ENCODE data around the gene WDFY4.

WDFY4 gene

GRCh38 chr10:48729222-48729621 lies 44.5 kb downstream of the WDFY4 start:
- DNase-seq (ENCODE audit: insufficient read length, low spot score), result no peak
- FAIRE-seq, result no peak
- no peak for TF ChIP-seq CTCF (IDR thresholded peaks at IDR 0.05; ENCODE audit: insufficient read depth, missing control alignments)

GRCh38 chr10:48729941-48730457 lies 45.3 kb downstream of the WDFY4 start:
- TF ChIP-seq CTCF (IDR thresholded peaks at IDR 0.05; ENCODE audit: insufficient read depth, missing control alignments), result no peak
- no peak for DNase-seq (ENCODE audit: insufficient read length, low spot score)
- no peak for FAIRE-seq

- DNase-seq (ENCODE audit: insufficient read length, low spot score) (no peak), FAIRE-seq (no peak)
- no peak for TF ChIP-seq CTCF (IDR thresholded peaks at IDR 0.05; ENCODE audit: insufficient read depth, missing control alignments)
Observed at GRCh38 chr10:48731141-48731540, 46.5 kb downstream of the WDFY4 start.

- no peak for DNase-seq (ENCODE audit: insufficient read length, low spot score)
- TF ChIP-seq CTCF (IDR thresholded peaks at IDR 0.05; ENCODE audit: insufficient read depth, missing control alignments), result no peak
- no peak for FAIRE-seq
Observed at GRCh38 chr10:48731654-48732053, 47.0 kb downstream of the WDFY4 start.

- no peak for FAIRE-seq
- no peak for TF ChIP-seq CTCF (IDR thresholded peaks at IDR 0.05; ENCODE audit: insufficient read depth, missing control alignments)
- DNase-seq (ENCODE audit: insufficient read length, low spot score), result no peak
Observed at GRCh38 chr10:48733329-48733728, 48.7 kb downstream of the WDFY4 start.

- no peak for DNase-seq (ENCODE audit: insufficient read length, low spot score)
- no peak for TF ChIP-seq CTCF (IDR thresholded peaks at IDR 0.05; ENCODE audit: insufficient read depth, missing control alignments)
- FAIRE-seq, result no peak
Observed at GRCh38 chr10:48735836-48736390, 51.2 kb downstream of the WDFY4 start.

- DNase-seq (ENCODE audit: insufficient read length, low spot score) (no peak), FAIRE-seq (no peak)
- TF ChIP-seq CTCF (IDR thresholded peaks at IDR 0.05; ENCODE audit: insufficient read depth, missing control alignments), result no peak
Observed at GRCh38 chr10:48736596-48736995, 51.9 kb downstream of the WDFY4 start.
